Measurements from ENCODE around the gene TLNRD1. TPM values are rescaled to one million over a fixed set of nuclear protein-coding genes. Genes with fewer than 3 reads are reported as not detected.

Gene TLNRD1
- total RNA-seq, 4 donors from 2014 or later: 39.0 to 59.4 (median 41.8) TPM

GRCh38 chr15:80978685-80979329 is 21.9 kb upstream of the TLNRD1 start:
- DNase-seq (ENCODE audit: low spot score) (no peak), ATAC-seq (ENCODE audit: low FRiP score) (no peak)
- TF ChIP-seq, protein P1, sequence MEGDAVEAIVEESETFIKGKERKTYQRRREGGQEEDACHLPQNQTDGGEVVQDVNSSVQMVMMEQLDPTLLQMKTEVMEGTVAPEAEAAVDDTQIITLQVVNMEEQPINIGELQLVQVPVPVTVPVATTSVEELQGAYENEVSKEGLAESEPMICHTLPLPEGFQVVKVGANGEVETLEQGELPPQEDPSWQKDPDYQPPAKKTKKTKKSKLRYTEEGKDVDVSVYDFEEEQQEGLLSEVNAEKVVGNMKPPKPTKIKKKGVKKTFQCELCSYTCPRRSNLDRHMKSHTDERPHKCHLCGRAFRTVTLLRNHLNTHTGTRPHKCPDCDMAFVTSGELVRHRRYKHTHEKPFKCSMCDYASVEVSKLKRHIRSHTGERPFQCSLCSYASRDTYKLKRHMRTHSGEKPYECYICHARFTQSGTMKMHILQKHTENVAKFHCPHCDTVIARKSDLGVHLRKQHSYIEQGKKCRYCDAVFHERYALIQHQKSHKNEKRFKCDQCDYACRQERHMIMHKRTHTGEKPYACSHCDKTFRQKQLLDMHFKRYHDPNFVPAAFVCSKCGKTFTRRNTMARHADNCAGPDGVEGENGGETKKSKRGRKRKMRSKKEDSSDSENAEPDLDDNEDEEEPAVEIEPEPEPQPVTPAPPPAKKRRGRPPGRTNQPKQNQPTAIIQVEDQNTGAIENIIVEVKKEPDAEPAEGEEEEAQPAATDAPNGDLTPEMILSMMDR (IDR thresholded peaks at IDR 0.05): no peak

- DNase-seq (ENCODE audit: low spot score): no peak
- TF ChIP-seq, protein P1 (IDR thresholded peaks at IDR 0.05): no peak
- no peak for ATAC-seq (ENCODE audit: low FRiP score)
These were observed 21.1 kb upstream of the TLNRD1 start for GRCh38 chr15:80979538-80980200.

DNA sequence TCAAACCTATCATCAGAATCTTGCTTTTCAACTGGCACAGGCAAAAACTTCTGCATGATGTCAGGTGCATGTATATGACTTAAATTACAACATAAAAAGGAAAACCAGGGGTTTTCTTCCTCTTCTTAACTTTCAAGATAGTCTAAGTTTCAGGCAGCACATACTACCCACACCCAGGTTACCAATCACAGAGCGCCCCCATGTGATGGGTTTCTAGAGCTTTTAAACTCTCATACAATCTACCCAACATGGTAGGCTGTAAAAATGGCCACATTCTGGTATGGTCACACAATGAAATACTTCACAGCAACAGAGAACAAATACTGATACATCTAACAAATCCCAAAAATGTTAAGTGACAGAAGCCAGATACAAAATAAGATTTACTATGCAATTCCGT is 18.5 kb upstream of the TLNRD1 start:
- ATAC-seq (ENCODE audit: low FRiP score) (no peak), DNase-seq (ENCODE audit: low spot score) (no peak)
- TF ChIP-seq, protein P1 (IDR thresholded peaks at IDR 0.05): no peak

GRCh38 chr15:80982839-80983238 is 17.9 kb upstream of the TLNRD1 start:
- no peak for DNase-seq (ENCODE audit: low spot score)
- no peak for ATAC-seq (ENCODE audit: low FRiP score)
- TF ChIP-seq, protein P1 (IDR thresholded peaks at IDR 0.05): no peak

GRCh38 chr15:80984856-80985255 is 15.9 kb upstream of the TLNRD1 start:
- TF ChIP-seq, protein P1 (IDR thresholded peaks at IDR 0.05): no peak
- ATAC-seq (ENCODE audit: low FRiP score) (no peak), DNase-seq (ENCODE audit: low spot score) (no peak)

- TF ChIP-seq, protein P1 (IDR thresholded peaks at IDR 0.05): no peak
- ATAC-seq (ENCODE audit: low FRiP score) (no peak), DNase-seq (ENCODE audit: low spot score) (no peak)
These were observed 14.7 kb upstream of the TLNRD1 start for GRCh38 chr15:80985981-80986380.

DNA sequence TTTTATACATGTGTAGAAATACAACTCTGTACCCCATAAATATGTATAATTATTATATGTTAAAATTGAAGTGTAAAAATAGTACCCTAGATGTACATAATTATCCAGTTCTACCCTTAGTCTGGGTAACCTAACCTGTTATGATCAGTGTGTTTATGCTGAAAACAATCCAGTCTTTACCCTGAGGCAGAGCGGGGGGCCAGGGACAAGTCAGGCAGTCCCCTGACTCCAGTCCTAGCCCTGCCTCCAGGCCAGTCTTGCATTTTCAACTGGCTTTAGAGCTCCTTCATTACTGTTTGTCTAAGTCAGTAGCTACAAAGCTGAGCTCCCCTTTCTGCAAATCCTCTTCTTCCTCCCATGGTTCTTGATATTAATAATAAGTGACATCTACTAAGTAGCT is 14.2 kb upstream of the TLNRD1 start:
- TF ChIP-seq, protein P1 (IDR thresholded peaks at IDR 0.05): no peak
- ATAC-seq (ENCODE audit: low FRiP score): no peak
- no peak for DNase-seq (ENCODE audit: low spot score)
